ENCODE data around the gene CFAP20DC.

- TF ChIP-seq ZBTB8A (tag by site-specific recombination; IDR thresholded peaks at IDR 0.05) (no peak), ZNF423 (tag by site-specific recombination; IDR thresholded peaks at IDR 0.05) (no peak), PRDM10 (tag by site-specific recombination; IDR thresholded peaks at IDR 0.05) (no peak), CTCF (tag by site-specific recombination; IDR thresholded peaks at IDR 0.05) (no peak), MZF1 (tag by site-specific recombination; IDR thresholded peaks at IDR 0.05; ENCODE audit: borderline replicate concordance) (no peak), ZNF10 (tag by site-specific recombination; IDR thresholded peaks at IDR 0.05) (no peak), ZNF426 (tag by site-specific recombination; IDR thresholded peaks at IDR 0.05) (no peak), ZNF776 (tag by site-specific recombination; IDR thresholded peaks at IDR 0.05; ENCODE audit: borderline replicate concordance) (no peak)
These were observed 273.6 kb downstream of the CFAP20DC start for GRCh38 chr3:58776231-58776630.

All from HEK293 (cell line).